Left lung (tissue), 10 donors: ENCODE data around the gene KHDC4. TPM values are rescaled to one million over a fixed set of nuclear protein-coding genes. Genes with fewer than 3 reads are reported as not detected.

Experiments
- ATAC-seq: fragments of 200-7000 bp; cut with Tn5 transposase; one replicate; pipeline ENCODE4 v1.9.1; 2020; ENCODE audit warnings: moderate library complexity
- DNase-seq, 4 donors: peaks; one replicate each; pipeline ENCODE4 v3.0.0-alpha.2; 2013 to 2020
- H3K27ac ChIP-seq, 2 donors: fragments of 200-600 bp; sonication (generic) in 1 of 2; one replicate each; pipeline versions ENCODE4 v1.5.0 to v1.8.0; 2020 to 2021
- H3K27me3 ChIP-seq, 2 donors: fragments of 200-600 bp; sonication (generic) in 1 of 2; one replicate each; pipeline versions ENCODE4 v1.5.0 to v1.8.0; 2020 to 2021
- H3K36me3 ChIP-seq, 2 donors: fragments of 200-600 bp; sonication (generic) in 1 of 2; one replicate each; pipeline versions ENCODE4 v1.5.0 to v1.8.0; 2020 to 2021
- H3K4me1 ChIP-seq, 2 donors: fragments of 200-600 bp; one replicate each; pipeline ENCODE4 v1.8.0; 2021
- H3K4me3 ChIP-seq, 2 donors: fragments of 200-600 bp; sonication (generic) in 1 of 2; one replicate each; pipeline versions ENCODE4 v1.5.0 to v1.8.0; 2020 to 2021; ENCODE audit warnings: mild to moderate bottlenecking in 1 of 2
- H3K9me3 ChIP-seq, 2 donors: fragments of 200-600 bp; sonication (generic) in 1 of 2; one replicate each; pipeline versions ENCODE4 v1.5.0 to v1.8.0; 2020 to 2021
- CTCF ChIP-seq, 2 donors: fragments of 200-600 bp; sonication (generic) in 1 of 2; IDR thresholded peaks; one replicate each; pipeline versions ENCODE4 v1.5.0 to v1.8.0; 2021; ENCODE audit warnings: antibody characterized with exemption in 2 of 2
- intact Hi-C, 2 donors: fragments of 100-400 bp; cut with DNase I; formaldehyde crosslinking; loops; one replicate each; pipeline versions ENCODE4 v1.11.2 to v1.14.2; 2022
- polyA plus RNA-seq, 6 donors: library from polyadenylated mRNA; unstranded; fragments of 120-200 nt; gene quantifications; one replicate each; pipeline ENCODE4 v1.2.1, GENCODE V29; 2013; ENCODE audit not compliant: insufficient read length in 6 of 6
- total RNA-seq, 2 donors: library from RNA; stranded (reverse); fragmentation: NEBNext Ultra II Directional; extraction: Animal tissue kit (Norgen Biotek cat#: 25700); gene quantifications; one replicate each; pipeline ENCODE4 v1.2.1, GENCODE V29; 2021
- donor health status: DM: no; HTN: yes; CAD: no.
- donor health status: DM: no; HTN: no; CAD: no.

Gene KHDC4
- total and polyA plus RNA-seq, 8 donors = 38.2 to 86.8 (median 72.6) TPM

GRCh38 chr1:155969377-155969791 lies 35.2 kb upstream of the KHDC4 start:
- Histone ChIP-seq H3K4me3 (peak overlapping the region in 1 of 2 donors; percentile 0), H3K27ac (peak overlapping the region; percentile 71 to 96)
- DNase-seq = peak in 1 of 4 donors; percentile 76

DNA sequence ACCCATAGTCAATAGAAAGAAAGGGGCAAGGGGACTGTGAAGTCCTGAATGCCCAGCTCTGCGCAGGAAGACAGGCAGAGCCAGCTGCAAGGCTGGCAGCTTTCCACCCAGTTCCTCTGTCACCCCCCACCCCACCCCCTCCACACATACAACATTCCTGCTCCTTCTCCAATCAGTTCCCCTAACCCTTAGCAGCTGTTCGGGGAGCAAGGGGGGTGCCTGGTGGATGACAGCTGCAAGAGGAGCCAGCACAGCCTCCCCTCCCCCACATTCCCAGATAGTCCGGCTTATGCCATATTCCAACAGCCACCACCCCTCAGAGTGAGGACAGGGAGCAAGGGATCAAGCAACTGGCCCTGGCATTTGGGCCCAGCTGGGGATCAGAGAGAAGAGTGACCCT lies 34.5 kb upstream of the KHDC4 start:
- no peak for TF ChIP-seq CTCF (IDR thresholded peaks at IDR 0.05)
- no peak overlapping the region for H3K4me3 ChIP-seq
- peaks cover 0 to 73% of the 10 kb centered on the region in 2 donors for H3K36me3 ChIP-seq
- no peak for ATAC-seq
- peak overlapping the region; percentile 71 to 96 for H3K27ac ChIP-seq
- no peaks in the 10 kb centered on the region for H3K9me3 ChIP-seq
- DNase-seq = peak in 1 of 4 donors; percentile 84
- no peaks in the 10 kb centered on the region for H3K27me3 ChIP-seq
- H3K4me1 ChIP-seq = peaks cover 67 to 93% of the 10 kb centered on the region in 2 donors
- intact Hi-C loops = no loop called here

More at GRCh38 chr1:155969377-155969791, 35.2 kb upstream of the KHDC4 start:
- no peak for ATAC-seq
- H3K9me3 ChIP-seq = no peaks in the 10 kb centered on the region
- intact Hi-C loops = no loop called here
- peaks cover 73 to 99% of the 10 kb centered on the region in 2 donors for H3K4me1 ChIP-seq
- no peak for TF ChIP-seq CTCF (IDR thresholded peaks at IDR 0.05)
- H3K27me3 ChIP-seq = no peaks in the 10 kb centered on the region
- H3K36me3 ChIP-seq = peaks cover 0 to 70% of the 10 kb centered on the region in 2 donors

- peak overlapping the region in 1 of 2 donors; percentile 25 for H3K4me3 ChIP-seq
- ATAC-seq (no peak), DNase-seq (no peak)
- intact Hi-C loops = no loop called here
- TF ChIP-seq CTCF (IDR thresholded peaks at IDR 0.05) = no peak
- peaks cover 0 to 79% of the 10 kb centered on the region in 2 donors for H3K36me3 ChIP-seq
- no peaks in the 10 kb centered on the region for H3K27me3 ChIP-seq
- H3K4me1 ChIP-seq = peaks cover 63 to 93% of the 10 kb centered on the region in 2 donors
- H3K9me3 ChIP-seq = no peaks in the 10 kb centered on the region
- H3K27ac ChIP-seq = peak overlapping the region; percentile 71 to 96
These were observed 33.8 kb upstream of the KHDC4 start for GRCh38 chr1:155968051-155968400.

DNA sequence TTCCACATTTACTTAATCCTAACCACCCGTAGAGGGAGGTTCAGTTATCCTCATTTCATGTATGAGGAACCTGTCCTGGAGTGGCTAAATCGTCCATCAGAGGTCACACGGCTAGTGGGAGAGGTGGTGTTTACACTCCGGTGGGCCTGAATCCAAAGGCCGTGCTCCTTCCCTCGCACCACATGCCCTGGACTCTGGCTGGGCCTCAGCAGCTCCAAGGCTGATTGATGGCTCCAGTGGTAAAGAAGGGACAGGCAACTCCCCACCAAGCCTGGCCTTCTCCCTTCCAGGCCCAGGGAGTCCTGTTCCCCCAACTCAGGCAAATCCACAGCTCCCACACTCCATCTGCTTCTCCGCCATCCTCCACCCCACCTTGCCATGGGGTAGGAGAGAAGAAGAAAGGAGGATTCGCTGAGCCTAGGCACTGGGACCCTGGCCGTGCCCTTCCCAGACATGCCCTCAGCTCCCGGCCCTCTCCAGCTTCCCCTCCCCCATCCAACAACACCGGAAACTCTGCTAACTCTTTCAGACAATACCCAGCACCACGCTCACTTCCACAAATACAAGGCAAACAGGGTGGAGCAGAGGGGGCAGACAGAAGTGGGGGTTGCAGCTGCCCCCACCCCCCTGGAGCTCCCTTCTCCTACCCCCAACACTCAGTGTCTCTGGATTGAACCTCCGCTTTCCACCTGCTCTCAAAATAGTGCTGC lies 33.3 kb upstream of the KHDC4 start:
- H3K4me3 ChIP-seq = peak overlapping the region in 1 of 2 donors; percentile 25
- H3K4me1 ChIP-seq = peaks cover 64 to 93% of the 10 kb centered on the region in 2 donors
- H3K27me3 ChIP-seq = no peaks in the 10 kb centered on the region
- H3K9me3 ChIP-seq = no peaks in the 10 kb centered on the region
- peak; percentile 16 for ATAC-seq
- TF ChIP-seq CTCF (IDR thresholded peaks at IDR 0.05) = no peak
- no peak for DNase-seq
- intact Hi-C loops = no loop called here
- peak overlapping the region; percentile 71 to 96 for H3K27ac ChIP-seq
- peaks cover 0 to 81% of the 10 kb centered on the region in 2 donors for H3K36me3 ChIP-seq

- peaks cover 0 to 85% of the 10 kb centered on the region in 2 donors for H3K36me3 ChIP-seq
- H3K27me3 ChIP-seq = no peaks in the 10 kb centered on the region
- no peaks in the 10 kb centered on the region for H3K9me3 ChIP-seq
- peak overlapping the region in 1 of 2 donors; percentile 25 for H3K4me3 ChIP-seq
- peaks cover 64 to 93% of the 10 kb centered on the region in 2 donors for H3K4me1 ChIP-seq
- TF ChIP-seq CTCF (IDR thresholded peaks at IDR 0.05) = no peak
- no peak for DNase-seq
- peak overlapping the region; percentile 71 to 96 for H3K27ac ChIP-seq
- intact Hi-C loops = no loop called here
- ATAC-seq = no peak
These were observed 32.5 kb upstream of the KHDC4 start for GRCh38 chr1:155966750-155967149.
